ENCODE data around the gene MMP3. TPM values are rescaled to one million over a fixed set of nuclear protein-coding genes. Genes with fewer than 3 reads are reported as not detected.

Gene MMP3
- total and polyA plus RNA-seq, 9 of the 15 experiments (the other 6 are each of a cell fraction or from before 2014, with no cell fraction given) = not detected

DNA sequence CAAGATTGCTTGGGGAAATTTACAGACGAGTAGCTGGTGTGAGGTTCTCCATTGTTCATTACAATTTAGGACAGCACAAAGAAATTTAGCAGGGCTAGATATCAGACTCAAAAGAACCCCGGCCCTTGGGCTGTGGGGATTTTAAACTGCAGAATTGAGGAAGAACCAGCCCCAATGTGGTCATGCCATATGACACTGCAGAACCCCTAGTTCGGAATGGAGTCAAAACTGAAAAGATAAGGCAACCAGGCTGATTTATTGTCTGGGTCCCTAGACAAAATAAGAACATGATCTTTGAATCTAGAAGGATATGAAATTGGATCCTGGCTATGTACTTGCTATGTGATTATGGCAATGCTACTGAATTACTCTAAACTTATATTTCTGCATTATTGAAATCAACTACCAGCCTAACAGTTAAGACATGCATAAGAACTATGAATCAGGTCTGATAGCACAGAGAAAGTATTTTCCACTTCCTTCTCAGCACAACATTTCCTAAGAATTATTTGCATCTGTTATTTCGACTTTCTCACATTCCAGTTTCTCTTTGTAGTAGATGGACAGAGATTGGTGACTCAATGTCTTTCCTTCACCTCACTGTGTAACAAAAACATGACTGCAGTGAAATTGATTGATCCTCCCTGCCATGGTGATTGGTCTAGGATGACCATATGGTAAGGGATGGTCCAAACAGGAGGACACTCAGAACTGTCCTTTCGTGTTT is 13.2 kb downstream of the MMP3 start:
- FAIRE-seq (no peak), ATAC-seq (no peak), DNase-seq (ENCODE audit: extremely low read depth in 1 of 4, low spot score in 3 of 4) (no peak)
- Histone ChIP-seq H4K20me1 (replicated peaks; ENCODE audit: control insufficient read depth, insufficient read depth, low read length) (no peaks in the 10 kb centered on the region), H3K9ac (ENCODE audit: insufficient read depth in 1 of 2, low read depth in 2 of 2, low read length in 2 of 2) (no peak overlapping the region), H3K4me1 (replicated peaks in 1 of 2; ENCODE audit: control insufficient read depth in 2 of 2, insufficient read depth in 2 of 2, low read length in 2 of 2) (no peaks in the 10 kb centered on the region), H3K4me2 (ENCODE audit: insufficient read depth, low read length) (no peak overlapping the region), H3K79me2 (ENCODE audit: control insufficient read depth, insufficient read depth, low read length) (no peaks in the 10 kb centered on the region), H3K9me1 (ENCODE audit: control insufficient read depth, insufficient read depth, low read length) (no peaks in the 10 kb centered on the region), H3K9me3 (replicated peaks; ENCODE audit: control insufficient read depth, insufficient read depth, low read depth, low read length) (no peaks in the 10 kb centered on the region), H3K27me3 (ENCODE audit: control insufficient read depth in 2 of 2, insufficient read depth in 2 of 2, low read length in 2 of 2) (no peaks in the 10 kb centered on the region), H3K36me3 (ENCODE audit: control insufficient read depth, insufficient read depth, low read length) (no peaks in the 10 kb centered on the region), H3K4me3 (no peak overlapping the region), H2AFZ (ENCODE audit: low read depth, low read length) (no peak overlapping the region), H3K27ac (ENCODE audit: extremely low read depth, low read depth, low read length) (no peak overlapping the region)
- TF ChIP-seq, protein P1, sequence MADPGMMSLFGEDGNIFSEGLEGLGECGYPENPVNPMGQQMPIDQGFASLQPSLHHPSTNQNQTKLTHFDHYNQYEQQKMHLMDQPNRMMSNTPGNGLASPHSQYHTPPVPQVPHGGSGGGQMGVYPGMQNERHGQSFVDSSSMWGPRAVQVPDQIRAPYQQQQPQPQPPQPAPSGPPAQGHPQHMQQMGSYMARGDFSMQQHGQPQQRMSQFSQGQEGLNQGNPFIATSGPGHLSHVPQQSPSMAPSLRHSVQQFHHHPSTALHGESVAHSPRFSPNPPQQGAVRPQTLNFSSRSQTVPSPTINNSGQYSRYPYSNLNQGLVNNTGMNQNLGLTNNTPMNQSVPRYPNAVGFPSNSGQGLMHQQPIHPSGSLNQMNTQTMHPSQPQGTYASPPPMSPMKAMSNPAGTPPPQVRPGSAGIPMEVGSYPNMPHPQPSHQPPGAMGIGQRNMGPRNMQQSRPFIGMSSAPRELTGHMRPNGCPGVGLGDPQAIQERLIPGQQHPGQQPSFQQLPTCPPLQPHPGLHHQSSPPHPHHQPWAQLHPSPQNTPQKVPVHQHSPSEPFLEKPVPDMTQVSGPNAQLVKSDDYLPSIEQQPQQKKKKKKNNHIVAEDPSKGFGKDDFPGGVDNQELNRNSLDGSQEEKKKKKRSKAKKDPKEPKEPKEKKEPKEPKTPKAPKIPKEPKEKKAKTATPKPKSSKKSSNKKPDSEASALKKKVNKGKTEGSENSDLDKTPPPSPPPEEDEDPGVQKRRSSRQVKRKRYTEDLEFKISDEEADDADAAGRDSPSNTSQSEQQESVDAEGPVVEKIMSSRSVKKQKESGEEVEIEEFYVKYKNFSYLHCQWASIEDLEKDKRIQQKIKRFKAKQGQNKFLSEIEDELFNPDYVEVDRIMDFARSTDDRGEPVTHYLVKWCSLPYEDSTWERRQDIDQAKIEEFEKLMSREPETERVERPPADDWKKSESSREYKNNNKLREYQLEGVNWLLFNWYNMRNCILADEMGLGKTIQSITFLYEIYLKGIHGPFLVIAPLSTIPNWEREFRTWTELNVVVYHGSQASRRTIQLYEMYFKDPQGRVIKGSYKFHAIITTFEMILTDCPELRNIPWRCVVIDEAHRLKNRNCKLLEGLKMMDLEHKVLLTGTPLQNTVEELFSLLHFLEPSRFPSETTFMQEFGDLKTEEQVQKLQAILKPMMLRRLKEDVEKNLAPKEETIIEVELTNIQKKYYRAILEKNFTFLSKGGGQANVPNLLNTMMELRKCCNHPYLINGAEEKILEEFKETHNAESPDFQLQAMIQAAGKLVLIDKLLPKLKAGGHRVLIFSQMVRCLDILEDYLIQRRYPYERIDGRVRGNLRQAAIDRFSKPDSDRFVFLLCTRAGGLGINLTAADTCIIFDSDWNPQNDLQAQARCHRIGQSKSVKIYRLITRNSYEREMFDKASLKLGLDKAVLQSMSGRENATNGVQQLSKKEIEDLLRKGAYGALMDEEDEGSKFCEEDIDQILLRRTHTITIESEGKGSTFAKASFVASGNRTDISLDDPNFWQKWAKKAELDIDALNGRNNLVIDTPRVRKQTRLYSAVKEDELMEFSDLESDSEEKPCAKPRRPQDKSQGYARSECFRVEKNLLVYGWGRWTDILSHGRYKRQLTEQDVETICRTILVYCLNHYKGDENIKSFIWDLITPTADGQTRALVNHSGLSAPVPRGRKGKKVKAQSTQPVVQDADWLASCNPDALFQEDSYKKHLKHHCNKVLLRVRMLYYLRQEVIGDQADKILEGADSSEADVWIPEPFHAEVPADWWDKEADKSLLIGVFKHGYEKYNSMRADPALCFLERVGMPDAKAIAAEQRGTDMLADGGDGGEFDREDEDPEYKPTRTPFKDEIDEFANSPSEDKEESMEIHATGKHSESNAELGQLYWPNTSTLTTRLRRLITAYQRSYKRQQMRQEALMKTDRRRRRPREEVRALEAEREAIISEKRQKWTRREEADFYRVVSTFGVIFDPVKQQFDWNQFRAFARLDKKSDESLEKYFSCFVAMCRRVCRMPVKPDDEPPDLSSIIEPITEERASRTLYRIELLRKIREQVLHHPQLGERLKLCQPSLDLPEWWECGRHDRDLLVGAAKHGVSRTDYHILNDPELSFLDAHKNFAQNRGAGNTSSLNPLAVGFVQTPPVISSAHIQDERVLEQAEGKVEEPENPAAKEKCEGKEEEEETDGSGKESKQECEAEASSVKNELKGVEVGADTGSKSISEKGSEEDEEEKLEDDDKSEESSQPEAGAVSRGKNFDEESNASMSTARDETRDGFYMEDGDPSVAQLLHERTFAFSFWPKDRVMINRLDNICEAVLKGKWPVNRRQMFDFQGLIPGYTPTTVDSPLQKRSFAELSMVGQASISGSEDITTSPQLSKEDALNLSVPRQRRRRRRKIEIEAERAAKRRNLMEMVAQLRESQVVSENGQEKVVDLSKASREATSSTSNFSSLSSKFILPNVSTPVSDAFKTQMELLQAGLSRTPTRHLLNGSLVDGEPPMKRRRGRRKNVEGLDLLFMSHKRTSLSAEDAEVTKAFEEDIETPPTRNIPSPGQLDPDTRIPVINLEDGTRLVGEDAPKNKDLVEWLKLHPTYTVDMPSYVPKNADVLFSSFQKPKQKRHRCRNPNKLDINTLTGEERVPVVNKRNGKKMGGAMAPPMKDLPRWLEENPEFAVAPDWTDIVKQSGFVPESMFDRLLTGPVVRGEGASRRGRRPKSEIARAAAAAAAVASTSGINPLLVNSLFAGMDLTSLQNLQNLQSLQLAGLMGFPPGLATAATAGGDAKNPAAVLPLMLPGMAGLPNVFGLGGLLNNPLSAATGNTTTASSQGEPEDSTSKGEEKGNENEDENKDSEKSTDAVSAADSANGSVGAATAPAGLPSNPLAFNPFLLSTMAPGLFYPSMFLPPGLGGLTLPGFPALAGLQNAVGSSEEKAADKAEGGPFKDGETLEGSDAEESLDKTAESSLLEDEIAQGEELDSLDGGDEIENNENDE (IDR thresholded peaks at IDR 0.05; ENCODE audit: low read depth, low read length) = no peak
- TF ChIP-seq CEBPG (CRISPR knock-in tag; IDR thresholded peaks at IDR 0.05) (no peak), CEBPG (tag; conservative IDR thresholded peaks at IDR 0.05 in 1 of 2, IDR thresholded peaks at IDR 0.05 in 1 of 2) (no peak)
- in situ Hi-C loops (cut with MboI) = no loop called here
- CTCF ChIA-PET (ENCODE audit: low intra/inter-chr PET ratio) = no interaction called here
- intact Hi-C loops (cut with micrococcal nuclease) = loop anchor here (10.0 kb wide), 1 partner anchor 205 kb away; no protein-coding TSS in a partner anchor
- POLR2A ChIA-PET = no interaction called here
- BruUV-seq (replicated peaks) = no TSS peak
- 0% methylated on average over 5 of the region's 5 CpGs for WGBS (ENCODE audit: insufficient coverage, low coverage, missing lambda C conversion rate)
